LoVo (cell line): ENCODE results near the gene KXD1.

Experiments used
- DNase-seq: peaks from one replicate; pipeline ENCODE4 v3.0.0-alpha.2; 2016; ENCODE audit warnings: low spot score

Gene KXD1

DNA sequence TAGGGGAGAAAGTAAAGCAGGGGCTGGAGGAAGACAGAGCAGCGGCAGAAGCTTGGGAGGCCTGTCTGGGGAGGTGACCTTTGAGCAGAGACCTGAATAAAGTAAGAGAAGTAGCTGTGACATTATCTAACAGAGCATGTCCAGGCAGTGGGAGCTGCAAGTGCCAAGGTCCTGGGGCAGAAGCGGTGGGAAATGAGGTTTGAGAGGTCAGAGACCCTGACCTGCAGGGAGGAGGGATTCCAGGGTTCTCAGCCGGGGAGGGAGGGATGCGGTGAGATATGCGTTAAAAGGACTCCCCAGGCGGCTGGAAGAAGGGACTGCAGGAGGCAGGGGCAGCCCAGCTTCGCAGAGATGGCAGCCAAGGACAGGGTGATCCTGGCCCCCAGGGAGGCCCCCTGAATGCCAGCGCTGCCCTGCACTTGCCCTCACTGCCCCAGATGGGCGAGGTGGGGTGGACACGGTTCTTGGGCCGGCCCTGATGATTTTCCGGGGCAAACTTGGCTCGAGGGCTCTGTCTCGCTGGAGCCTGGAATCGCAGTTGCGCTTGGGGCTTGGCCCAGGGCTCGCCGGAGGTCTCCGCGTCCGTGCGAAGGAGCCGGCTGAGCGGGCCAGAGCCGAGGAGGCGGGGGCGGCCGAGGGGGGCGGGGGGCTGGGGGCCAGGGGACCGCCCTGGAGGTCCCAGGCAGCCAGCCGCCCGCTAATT lies 45.7 kb downstream of the KXD1 start:
- DNase-seq = no peak

DNA sequence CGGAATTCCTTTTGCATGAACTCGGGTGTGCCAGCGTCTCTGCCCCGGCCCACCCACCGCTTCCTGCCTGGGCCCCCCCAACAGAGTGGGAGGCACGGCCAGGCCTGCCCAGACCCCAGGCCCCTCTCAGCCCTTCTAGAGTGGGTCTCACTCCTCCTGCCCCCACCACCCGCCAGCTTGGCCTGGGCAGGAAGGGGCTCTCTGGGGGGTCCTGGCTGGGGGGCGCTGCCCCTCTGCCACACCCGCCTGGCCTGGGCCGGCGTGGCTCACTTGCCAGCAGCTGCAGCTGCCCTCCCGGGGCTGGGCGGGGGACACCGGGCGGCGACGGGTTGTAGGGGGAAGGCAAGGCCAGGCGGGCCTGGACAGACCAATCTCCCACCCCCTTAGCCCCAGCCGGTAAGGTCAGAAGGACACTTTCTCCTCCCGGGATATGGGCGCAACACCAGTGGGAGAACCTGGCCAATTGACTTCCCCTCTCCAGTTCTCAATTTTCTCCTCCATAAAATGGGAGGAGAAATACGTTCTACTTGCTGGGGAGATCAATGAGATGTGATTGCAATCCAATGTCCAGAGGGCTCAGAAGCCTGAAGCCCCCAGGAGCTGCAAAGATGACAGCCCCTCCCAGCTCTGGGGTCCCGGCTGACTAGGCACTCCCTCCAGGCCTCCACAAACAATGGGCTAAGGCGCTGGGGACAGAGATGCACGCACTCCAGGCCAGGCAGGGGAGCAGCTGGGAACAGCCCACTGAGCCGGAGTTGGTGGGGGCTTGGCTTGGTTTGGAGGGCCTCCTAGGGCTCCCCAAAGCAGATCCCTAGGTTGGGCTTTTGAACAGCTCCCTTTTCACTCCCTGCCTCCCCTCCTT lies 46.5 kb downstream of the KXD1 start:
- no peak for DNase-seq

DNA sequence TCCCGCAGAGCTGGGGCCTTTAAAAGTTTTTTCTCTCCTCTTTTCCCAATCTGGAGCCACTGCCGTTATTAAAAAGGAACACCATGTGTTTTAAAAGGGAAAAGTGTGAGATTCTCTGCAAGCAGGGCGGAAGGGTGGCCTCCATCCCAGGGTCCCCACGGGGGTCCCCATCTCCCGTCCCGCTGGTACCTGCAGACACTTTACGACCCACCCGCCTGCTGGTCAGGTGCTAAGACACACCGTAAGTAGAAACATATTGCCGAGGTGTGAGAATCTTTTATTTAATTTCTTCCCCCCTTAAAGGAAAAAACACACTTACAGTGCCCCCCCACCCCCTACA lies 47.1 kb downstream of the KXD1 start:
- no peak for DNase-seq

DNA sequence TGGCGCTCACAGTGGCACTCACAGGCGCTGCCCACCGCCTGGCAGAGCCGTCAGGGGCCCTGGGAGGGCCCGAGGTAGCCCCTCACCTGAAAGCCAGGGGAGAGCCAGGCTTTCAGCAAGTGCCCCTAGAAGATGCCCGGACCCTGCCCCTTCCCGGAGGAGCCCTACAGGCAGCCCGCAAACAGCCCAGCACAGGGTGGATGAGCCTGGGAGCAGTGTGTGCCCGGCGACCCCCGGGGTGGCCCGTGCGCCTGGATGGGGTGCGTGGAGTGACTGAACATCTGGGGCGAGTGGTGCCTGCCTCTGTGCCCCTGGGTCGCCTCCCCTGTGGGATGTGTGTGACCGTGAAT lies 47.5 kb downstream of the KXD1 start:
- no peak for DNase-seq

DNA sequence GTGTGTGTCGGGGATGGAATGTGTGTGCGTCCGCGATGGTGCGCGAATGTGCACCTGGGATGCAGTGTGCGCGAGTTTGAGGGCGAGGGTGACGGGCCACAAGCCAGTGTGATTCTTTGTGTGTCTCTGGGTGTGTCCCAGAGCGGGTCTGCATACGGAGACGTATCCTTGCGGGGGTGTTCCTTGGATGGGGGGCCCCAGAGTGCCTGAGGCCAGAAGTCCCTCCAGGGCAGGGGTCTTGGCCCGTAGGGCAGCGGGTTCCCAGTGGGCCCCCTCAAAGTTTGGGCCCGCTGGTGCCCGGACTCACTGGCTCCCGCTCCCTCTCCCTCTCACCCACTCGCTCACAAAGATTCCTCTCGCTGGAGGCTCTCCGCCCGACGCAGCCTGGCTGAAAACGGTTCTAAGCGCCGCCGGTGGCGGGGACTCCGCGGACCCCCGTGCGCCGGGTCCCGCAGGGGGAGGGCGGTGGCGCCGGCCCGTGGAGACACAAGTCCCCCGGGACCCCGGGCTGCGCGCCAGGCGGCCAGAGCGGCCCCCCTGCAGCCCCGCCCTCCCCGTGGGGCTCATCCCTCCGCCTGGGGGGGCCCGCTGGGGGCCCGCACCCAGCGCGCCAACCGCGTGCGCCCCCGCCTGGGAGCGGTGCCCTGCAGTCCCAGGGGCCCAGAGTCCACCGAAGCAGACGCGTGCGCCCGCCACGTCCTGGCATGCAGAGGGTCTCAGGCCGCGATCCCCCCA lies 48.0 kb downstream of the KXD1 start:
- no peak for DNase-seq

DNA sequence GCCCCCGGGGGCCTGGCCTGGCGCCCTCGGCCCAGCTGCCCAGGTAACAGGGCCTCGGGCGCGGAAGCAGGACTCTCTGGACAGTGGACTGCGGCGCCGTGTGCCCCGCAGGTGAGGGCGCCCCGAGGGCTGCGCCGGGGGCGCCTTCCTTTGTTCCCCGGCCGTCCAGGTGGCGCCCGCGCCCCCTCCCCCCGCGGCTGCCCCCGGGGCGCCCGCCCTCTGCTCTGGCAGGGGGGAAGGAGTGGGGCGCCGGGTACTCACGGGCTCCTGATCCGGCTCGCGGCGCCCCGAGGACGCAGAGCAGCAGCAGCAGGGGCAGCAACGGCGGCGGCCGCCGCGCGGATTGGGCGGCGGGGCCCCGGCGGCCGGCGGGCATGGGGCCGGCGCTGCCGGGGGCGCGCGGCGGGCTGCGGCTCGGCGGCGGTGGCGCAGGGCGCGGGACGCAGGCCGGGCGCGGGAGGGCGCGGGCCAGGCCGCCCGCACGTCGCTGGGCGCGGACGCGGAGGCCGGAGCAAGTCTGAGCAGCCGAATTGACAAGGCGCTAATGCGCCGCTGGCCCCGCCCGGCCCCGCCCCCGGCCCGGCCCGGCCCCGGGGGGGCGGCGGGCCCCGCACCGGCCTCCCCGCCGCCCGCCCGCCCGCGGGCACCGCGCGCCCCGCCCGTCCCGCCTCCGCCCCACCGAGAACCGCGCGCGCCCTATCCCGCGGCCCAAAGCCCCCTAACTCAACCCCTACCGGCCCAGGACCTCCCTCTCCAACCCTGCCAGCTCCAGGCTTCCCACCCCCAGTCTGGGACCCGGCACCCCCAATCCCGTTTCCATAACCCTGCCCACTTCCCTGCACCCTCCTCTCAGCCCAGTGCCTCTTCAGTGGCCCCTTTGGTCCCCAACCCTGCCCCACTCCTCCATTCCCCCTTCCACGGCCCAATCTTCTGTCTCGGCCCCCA lies 48.9 kb downstream of the KXD1 start, which contains the start of gene CRLF1:
TSS of gene CRLF1 (minus strand) at position 519 of the 945 bp plus-strand sequence. CDS start at position 376, 143 bp downstream.
- DNase-seq = no peak

DNA sequence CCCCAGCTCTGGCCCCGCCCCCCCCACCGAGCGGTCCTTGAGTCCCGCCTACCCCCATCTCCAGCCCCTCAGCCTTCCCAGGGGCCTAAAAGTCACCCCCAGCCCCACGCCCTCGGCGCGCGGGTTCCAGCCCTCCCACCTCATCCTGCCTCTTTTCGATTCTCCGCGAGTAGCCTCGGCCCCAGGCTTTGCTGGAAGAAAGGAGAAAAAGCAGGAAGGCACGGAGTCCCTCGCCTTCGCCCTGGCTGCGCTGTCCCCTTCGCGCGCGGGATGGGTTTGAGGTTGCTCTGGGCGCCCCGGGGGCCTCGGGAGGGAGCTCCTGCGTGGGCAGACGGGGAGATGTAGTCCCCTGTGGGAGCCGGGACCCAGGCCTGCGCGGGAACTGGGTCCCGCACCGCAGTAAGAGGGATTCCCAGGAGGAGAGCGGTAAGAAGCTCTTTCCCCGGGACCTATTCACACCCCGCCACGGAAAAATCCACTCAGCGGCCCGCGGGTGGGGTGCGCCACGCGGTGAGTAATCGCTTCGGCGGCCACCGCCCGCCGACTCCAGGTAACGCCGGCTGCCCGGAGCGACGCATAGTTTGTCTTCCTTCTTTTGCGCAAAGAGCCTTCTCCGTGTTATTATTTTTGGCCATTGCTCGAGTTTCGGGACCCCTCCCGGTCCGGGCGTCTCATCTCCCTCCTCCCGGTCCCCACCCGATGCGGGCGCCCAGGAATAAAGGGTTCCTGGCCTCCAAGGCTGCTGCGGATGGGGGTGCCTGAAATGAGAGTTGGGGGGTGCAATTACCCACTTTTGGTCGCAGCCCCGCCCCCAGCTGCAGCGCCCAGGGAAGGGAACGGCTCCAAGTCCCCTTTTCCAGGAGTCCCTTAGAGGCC lies 49.8 kb downstream of the KXD1 start:
- DNase-seq = no peak

DNA sequence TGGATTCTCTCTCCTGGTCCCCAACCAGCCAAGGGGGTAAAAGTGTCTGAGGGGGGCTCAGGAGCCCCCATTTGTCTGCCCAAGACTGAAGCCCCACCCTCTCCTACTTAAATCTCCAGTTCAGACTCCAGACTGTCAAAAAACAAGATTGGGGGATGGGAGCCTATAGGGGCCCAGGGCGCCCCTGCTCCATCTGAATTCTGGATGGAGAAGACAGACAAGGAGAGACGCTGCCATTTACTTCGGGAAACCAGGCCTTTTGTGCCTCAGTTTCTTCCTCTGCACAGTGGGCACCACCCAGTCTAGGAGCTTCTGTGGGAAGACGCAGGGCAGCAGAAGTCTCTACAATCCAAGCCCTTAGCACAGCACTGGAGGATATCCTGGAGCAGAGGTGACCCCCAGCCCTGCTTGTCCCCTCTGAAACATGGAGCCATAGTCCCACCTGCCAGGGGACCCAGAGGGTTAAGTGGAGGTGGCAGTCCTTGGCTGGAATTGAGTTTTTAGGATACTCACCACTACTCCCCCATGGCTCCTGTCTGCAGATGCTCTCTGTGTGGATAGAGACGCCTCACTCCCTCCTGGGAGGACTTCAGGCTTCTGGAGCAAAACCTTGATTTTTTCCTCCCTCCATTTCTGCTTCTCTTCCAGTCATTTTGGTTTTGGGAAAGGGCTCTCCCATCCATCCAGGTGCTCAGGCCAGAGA lies 50.6 kb downstream of the KXD1 start:
- DNase-seq = no peak

DNA sequence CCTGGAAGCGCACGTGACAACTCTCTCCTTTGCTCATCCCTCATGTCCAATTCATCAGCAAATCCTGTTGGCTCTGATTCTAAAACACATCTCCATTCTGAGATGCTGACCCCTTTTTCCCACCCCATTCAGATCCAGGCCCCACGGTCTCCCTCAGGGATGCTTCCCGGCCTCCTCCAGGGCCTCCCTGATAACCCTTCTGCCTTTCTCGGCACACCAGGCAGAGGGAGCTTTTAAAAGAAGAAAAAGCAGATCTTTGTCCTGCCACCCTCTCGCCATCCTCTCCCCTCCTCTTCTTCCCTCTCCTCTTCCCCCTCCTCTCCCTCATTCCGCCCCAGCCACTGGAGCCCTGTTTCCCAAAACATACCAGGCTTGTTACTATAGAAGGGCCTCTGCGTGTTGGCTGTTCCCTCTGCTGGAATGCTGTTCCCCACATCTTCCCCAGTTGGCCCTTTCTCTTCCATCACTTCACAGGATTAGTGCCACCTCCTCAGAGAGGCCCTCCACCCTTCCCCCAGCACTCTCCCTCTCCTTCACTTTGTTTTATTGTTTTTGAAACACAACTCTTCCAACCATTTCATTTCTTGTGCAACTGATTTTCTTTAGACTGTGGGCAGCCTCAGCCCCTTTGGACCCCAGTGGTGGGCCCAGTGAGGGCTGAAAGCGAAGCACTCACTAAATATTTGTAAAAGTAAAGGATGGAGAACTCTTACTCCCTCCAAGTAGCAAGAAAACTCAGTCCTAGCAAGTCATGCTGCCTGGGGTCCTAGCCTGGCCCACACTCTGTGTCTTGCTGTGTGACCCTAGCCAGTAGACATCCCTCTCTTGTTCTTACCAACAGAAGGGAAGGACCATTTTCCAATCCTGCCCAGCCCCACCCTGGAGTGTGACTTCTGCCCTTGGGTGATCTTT lies 51.4 kb downstream of the KXD1 start:
- DNase-seq = no peak

DNA sequence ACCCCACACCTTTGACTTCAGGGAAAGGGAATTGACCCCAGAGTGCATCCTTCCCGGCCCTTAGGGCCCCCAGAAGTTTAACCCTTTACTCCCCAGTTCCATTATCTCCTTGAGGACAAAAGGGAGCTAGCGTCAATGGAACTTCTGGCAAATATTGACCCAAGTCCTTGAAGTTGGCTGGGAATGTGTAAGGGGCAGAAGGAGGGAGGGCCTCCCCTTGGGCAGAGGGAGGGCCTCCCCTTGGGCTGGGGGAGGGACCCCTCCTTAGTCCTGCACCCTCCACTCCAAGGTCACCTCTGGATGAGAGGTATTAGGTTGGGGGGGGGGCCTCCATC lies 52.0 kb downstream of the KXD1 start:
- DNase-seq = no peak

DNA sequence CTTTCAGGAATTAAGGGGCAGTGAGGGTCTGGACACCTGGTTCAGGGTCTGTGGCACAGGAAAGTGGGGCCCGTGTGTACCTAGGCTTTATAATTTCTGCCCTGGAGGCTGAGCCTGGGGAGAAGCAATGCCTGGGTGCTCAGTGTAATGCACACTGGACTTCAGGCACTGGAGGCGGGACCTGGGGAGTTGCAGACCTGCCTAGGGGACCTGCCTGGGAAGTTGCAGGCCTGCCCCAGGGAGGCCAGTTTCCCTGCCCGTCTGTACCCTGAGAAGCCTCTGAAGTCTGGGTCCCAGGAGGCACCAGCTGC lies 52.5 kb downstream of the KXD1 start:
- no peak for DNase-seq

DNA sequence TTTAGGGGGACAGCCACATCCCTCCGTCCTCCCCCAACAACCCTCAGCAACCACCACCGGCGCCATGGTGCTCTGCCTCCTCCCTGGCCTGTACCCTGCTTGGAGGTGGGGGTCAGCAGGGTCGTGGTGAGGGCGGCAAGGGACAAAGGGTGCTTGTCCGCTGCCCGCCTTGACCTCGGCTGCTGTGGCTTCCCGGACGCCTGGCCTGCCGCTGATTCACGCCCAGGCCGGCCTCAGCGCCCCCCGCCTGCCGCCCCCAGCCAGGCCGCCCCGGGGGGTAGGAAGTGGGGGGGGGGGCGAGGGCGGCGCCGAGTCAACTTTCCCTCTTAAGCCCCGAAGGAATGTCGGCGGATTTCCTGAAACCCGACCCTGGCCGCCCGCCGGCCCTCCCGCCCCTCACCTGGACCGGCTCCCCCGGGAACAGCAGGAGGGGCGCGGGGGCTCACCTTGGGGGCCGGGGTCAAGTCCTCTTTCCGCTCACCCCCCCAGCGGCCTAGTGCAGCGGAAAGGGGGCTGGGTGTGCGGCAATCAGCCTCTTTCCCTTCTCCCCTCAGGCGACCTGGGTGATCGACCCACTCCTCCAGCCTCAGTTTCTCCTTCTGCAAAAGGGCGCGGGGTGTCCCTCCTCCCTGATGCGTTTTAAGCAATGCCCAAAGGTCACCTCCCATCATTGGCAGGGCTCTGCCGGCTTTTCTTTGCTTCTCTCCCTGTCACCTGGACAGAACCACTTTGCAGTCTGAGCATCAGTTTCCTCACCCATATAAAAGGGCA lies 53.1 kb downstream of the KXD1 start:
- DNase-seq = no peak

DNA sequence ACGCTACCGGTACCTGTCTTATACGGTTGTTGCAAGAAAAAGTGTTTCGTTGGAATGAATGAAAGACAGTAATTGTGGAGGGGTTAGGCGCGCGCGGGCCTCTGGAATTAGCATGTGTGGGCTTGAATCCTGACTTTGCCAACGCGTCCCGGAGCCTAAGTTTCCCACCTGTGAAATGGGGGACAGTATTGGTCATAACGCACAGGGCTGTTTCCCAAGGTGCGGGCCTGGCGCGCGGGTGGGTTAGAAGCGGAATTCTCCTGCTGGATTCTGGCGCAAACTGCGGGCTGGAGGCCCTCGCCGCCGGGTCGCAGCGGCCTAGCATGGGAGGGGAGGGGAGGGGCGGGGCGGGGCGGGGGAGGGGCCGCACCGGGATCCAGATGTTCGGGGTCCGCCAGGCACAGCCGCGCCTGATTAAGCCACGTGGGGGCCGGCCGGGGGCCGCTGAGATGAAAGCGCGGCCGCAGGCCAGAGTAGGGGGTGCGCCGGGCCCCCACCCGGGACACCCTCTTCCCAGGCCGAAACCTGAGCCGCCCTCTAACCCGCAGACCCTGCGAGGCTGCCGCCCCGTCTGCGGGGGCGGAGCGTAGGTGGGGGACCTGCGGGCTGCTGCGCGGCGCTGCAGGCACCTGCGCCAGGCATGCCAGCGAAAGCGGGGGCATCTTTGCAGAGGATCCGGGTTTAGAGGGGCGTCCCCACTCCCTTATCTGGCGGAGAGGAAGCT lies 53.8 kb downstream of the KXD1 start:
- DNase-seq = no peak

DNA sequence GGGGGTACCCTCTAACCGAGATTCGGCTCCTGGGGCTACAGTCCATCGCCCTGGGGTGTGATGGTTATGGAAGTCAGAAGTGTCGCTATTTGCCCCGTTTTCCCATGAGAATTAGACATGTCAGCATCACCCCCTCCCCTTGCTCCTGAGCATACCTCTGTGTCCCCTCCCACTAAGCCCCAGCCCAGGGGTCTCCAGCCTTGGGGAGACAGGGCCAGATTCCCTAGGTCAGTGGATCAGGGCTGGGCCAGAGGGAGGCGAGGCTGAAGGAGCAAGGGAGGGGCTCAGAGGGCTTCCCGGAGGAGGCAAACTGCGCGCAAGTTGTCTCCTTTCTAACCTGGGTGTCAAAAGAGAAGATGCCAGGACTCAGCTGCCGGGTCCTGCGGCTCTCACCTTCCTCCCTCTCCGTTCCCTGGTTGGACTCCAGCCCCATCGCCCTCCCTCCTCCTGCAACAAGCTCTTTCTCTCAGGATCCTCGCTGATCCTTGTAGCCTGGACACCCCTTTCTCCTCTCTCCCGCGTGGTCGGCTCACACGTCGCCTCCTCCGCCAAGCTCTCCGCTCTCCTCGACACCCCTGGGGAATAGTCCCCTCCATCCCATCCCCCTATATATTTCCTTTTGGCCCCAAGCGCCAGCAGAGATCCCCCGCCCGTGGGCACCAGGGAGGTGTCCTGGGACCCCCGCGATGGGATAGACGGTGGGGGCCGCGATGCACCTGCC lies 54.5 kb downstream of the KXD1 start:
- DNase-seq = no peak

DNA sequence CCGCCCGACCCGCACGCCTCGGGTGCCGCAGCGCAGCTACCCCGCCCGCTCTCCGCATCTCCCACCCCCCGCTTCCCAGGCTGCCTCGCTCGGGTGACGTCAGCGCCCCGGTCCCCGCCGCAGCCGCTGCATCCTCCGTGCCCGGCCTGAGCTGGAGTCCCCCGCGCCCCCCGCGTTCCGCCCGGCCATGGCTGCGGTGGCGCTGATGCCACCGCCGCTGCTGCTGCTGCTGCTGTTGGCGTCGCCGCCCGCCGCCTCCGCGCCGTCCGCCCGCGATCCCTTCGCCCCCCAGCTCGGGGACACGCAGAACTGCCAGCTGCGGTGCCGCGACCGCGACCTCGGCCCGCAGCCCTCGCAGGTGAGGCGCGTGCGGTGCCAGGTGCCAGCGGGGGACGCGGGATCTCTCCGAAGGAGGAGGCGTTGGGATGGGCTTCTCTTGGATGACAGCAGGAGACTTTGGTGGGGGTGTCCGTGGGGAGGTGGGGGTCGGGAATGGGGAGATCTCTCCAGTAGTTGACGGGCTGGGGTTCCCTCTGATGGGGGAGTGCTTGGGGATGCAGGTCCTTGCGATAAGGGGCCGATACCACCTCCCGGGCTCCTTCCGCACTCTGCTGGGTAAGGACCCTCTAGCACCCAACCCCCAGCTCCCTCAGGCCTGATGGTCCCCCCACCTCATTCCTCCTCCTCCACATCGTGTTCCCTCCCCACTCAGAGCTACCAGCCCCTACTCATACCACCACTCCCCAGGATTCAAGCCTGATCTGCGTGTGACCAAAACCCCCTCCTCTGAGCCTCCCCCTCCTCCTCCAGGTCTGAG lies 55.3 kb downstream of the KXD1 start, which contains the start of gene TMEM59L:
TSS of gene TMEM59L (plus strand) at position 99 of the 817 bp plus-strand sequence. CDS start at position 188, 89 bp downstream.
- DNase-seq = no peak

DNA sequence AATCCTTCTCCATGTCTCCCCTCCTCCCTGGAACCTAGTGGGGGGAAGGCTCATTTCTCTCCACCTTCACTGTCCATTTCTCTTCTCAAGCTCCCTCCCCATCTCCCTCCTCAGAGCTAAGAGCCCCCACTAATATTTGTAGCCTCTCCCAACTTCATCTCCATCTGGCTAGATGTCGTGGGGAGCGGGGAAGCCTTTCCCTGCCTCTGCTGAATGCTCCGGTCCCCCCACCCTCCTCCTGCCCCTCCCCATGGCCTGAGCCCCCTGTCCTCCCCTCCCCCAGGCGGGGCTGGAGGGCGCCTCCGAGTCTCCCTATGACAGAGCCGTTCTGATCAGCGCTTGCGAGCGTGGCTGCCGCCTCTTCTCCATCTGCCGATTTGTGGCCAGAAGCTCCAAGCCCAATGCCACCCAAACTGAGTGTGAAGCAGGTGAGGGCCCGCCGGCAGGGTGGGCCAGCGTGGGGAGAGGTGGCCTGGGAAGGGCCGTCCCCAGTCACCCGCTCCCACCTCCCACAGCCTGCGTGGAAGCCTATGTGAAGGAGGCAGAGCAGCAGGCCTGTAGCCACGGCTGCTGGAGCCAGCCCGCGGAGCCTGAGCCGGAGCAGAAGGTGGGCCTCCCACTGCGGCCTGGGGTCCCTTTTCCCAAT lies 56.0 kb downstream of the KXD1 start:
- DNase-seq = no peak
